ENCODE data around the gene ANO5. TPM values are rescaled to one million over a fixed set of nuclear protein-coding genes. Genes with fewer than 3 reads are reported as not detected.

Gene ANO5
- total RNA-seq, 1 experiment from 2014 or later = not detected

DNA sequence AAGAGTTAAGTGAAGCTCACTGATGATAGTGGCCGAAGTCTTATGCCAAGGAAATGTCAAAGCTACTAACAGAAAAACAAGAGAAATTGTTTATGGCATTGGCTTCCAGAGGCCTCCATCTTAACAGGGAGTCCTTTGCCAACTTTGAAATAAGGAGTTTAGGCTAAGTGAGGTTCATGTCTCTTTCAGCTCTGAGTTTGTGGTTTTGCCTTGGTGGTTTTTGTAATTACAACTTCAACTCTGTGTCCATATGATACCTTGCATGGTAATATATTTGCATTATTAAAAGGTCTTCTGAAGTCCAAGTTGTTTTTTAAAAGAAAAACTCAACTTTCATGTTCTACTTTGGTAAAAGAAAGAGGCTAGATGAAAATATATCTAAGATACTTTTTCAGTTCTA, 31.4 kb upstream of the ANO5 start:
- TF ChIP-seq, protein P1, sequence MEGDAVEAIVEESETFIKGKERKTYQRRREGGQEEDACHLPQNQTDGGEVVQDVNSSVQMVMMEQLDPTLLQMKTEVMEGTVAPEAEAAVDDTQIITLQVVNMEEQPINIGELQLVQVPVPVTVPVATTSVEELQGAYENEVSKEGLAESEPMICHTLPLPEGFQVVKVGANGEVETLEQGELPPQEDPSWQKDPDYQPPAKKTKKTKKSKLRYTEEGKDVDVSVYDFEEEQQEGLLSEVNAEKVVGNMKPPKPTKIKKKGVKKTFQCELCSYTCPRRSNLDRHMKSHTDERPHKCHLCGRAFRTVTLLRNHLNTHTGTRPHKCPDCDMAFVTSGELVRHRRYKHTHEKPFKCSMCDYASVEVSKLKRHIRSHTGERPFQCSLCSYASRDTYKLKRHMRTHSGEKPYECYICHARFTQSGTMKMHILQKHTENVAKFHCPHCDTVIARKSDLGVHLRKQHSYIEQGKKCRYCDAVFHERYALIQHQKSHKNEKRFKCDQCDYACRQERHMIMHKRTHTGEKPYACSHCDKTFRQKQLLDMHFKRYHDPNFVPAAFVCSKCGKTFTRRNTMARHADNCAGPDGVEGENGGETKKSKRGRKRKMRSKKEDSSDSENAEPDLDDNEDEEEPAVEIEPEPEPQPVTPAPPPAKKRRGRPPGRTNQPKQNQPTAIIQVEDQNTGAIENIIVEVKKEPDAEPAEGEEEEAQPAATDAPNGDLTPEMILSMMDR (IDR thresholded peaks at IDR 0.05; ENCODE audit: insufficient read depth in 1 of 2, low read depth in 1 of 2, low read length in 1 of 2, severe bottlenecking in 1 of 2, unreplicated experiment in 1 of 2) = no peak
- no peaks in the 10 kb centered on the region for H3K36me3 ChIP-seq (ENCODE audit: control insufficient read depth, insufficient read depth, low read length)
- peaks cover 6% of the 10 kb centered on the region for H3K27me3 Mint-ChIP-seq (ENCODE audit: insufficient read depth, unreplicated experiment)
- H3K9me3 ChIP-seq = no peaks in the 10 kb centered on the region
- no peaks in the 10 kb centered on the region for H3K9me3 Mint-ChIP-seq (ENCODE audit: unreplicated experiment)
- intact Hi-C loops (cut with micrococcal nuclease; ENCODE audit: unreplicated experiment) = no loop called here
- ChIA-PET CTCF (no interaction called here), POLR2A (no interaction called here)
- BruUV-seq (replicated peaks) = no TSS peak
- H3K4me3 Mint-ChIP-seq (ENCODE audit: unreplicated experiment) = no peak overlapping the region
- no peaks in the 10 kb centered on the region for H3K36me3 Mint-ChIP-seq (ENCODE audit: insufficient read depth, unreplicated experiment)
- H3K4me3 ChIP-seq (ENCODE audit: low read depth, low read length) = no peak overlapping the region
- no peak overlapping the region for H3K27ac Mint-ChIP-seq (ENCODE audit: unreplicated experiment)
- no peaks in the 10 kb centered on the region; the same call in 1 of the 2 replicates for H3K27me3 ChIP-seq (replicated peaks; ENCODE audit: control insufficient read depth, insufficient read depth, low read length)
- DNase-seq = no peak
- H3K4me1 ChIP-seq = no peaks in the 10 kb centered on the region
- H3K4me1 Mint-ChIP-seq (ENCODE audit: low read depth, unreplicated experiment) = no peaks in the 10 kb centered on the region

DNA sequence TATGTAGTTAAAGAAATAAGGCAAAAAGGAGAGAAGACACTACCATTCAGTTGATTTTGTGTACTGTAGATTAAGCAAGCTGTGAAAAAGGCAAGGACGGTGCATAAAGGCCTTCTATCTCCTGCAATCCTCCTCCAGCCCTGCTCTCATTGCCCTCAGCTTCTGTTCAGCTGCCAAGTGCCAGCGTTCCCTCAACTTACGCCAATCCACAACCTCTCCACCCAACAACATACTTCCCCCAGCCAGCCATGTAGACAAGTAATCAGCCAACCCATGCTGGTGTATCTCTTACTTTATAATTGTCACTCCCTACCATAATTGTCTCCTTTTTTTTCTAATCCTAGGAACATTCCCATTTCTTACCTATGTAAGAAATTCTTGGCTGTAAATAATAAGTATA, 30.1 kb upstream of the ANO5 start:
- Histone ChIP-seq H3K36me3 (ENCODE audit: control insufficient read depth, insufficient read depth, low read length) (no peaks in the 10 kb centered on the region), H3K4me3 (ENCODE audit: low read depth, low read length) (no peak overlapping the region), H3K27me3 (replicated peaks; ENCODE audit: control insufficient read depth, insufficient read depth, low read length) (no peaks in the 10 kb centered on the region), H3K9me3 (no peaks in the 10 kb centered on the region), H3K4me1 (no peaks in the 10 kb centered on the region)
- Mint-ChIP-seq H3K4me1 (ENCODE audit: low read depth, unreplicated experiment) (no peaks in the 10 kb centered on the region), H3K9me3 (ENCODE audit: unreplicated experiment) (no peaks in the 10 kb centered on the region), H3K27me3 (ENCODE audit: insufficient read depth, unreplicated experiment) (peaks cover 6% of the 10 kb centered on the region), H3K4me3 (ENCODE audit: unreplicated experiment) (no peak overlapping the region), H3K36me3 (ENCODE audit: insufficient read depth, unreplicated experiment) (no peaks in the 10 kb centered on the region), H3K27ac (ENCODE audit: unreplicated experiment) (no peak overlapping the region)
- no TSS peak for BruUV-seq (replicated peaks)
- POLR2A ChIA-PET = no interaction called here
- TF ChIP-seq, protein P1 (IDR thresholded peaks at IDR 0.05; ENCODE audit: insufficient read depth in 1 of 2, low read depth in 1 of 2, low read length in 1 of 2, severe bottlenecking in 1 of 2, unreplicated experiment in 1 of 2) = no peak
- intact Hi-C loops (cut with micrococcal nuclease; ENCODE audit: unreplicated experiment) = no loop called here
- DNase-seq = no peak
- CTCF ChIA-PET = no interaction called here

DNA sequence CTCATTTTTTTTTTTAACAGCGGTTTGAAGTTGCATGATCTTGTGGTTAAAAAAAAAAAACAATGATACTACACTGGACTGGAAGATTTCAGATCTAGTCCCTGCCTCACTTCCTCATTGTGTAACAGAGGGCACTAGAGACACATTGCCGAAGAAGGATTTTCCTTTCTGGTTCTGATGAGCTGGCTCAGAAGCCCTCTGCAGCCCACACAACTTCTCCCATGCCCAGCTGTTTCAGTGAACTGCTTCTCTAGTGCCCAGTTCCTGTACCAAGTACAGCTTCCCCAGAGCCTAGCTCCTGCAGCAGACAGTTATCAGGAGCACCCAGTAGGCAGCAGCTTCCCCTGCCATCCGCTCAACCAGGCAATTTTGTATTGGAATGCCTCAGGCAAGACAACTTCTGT, 29.5 kb upstream of the ANO5 start:
- Mint-ChIP-seq H3K4me1 (ENCODE audit: low read depth, unreplicated experiment) (no peaks in the 10 kb centered on the region), H3K27me3 (ENCODE audit: insufficient read depth, unreplicated experiment) (peaks cover 6% of the 10 kb centered on the region), H3K9me3 (ENCODE audit: unreplicated experiment) (no peaks in the 10 kb centered on the region), H3K27ac (ENCODE audit: unreplicated experiment) (no peak overlapping the region), H3K4me3 (ENCODE audit: unreplicated experiment) (no peak overlapping the region), H3K36me3 (ENCODE audit: insufficient read depth, unreplicated experiment) (no peaks in the 10 kb centered on the region)
- BruUV-seq (replicated peaks) = no TSS peak
- DNase-seq = no peak
- H3K4me3 ChIP-seq (ENCODE audit: low read depth, low read length) = no peak overlapping the region
- TF ChIP-seq, protein P1 (IDR thresholded peaks at IDR 0.05; ENCODE audit: insufficient read depth in 1 of 2, low read depth in 1 of 2, low read length in 1 of 2, severe bottlenecking in 1 of 2, unreplicated experiment in 1 of 2) = no peak
- ChIA-PET CTCF (no interaction called here), POLR2A (no interaction called here)
- no peaks in the 10 kb centered on the region for H3K27me3 ChIP-seq (replicated peaks; ENCODE audit: control insufficient read depth, insufficient read depth, low read length)
- no peaks in the 10 kb centered on the region for H3K36me3 ChIP-seq (ENCODE audit: control insufficient read depth, insufficient read depth, low read length)
- H3K9me3 ChIP-seq = no peaks in the 10 kb centered on the region
- intact Hi-C loops (cut with micrococcal nuclease; ENCODE audit: unreplicated experiment) = no loop called here
- H3K4me1 ChIP-seq = no peaks in the 10 kb centered on the region
